Stimulated activated CD8-positive, alpha-beta memory T cell treated with anti-CD3 and anti-CD28 coated beads, Interleukin-12 subunit alpha, Interleukin-12 subunit beta, amount 100 ng/mL, for 1 hour (primary cell): ENCODE measurements around the gene MBTPS1.

Experiments used
- DNase-seq: peaks from one replicate; pipeline ENCODE4 v3.0.0-alpha.2; 2020; ENCODE audit warnings: low read depth

MBTPS1 gene

GRCh38 chr16:84116720-84117493, at the start of gene MBTPS1:
TSS of gene MBTPS1 (minus strand) at chr16:84116942. CDS start at chr16:84101783, 15,159 bp downstream.
- peak; percentile 96 for DNase-seq

GRCh38 chr16:84165746-84166145, 49.0 kb upstream of the MBTPS1 start:
- no peak for DNase-seq

DNA sequence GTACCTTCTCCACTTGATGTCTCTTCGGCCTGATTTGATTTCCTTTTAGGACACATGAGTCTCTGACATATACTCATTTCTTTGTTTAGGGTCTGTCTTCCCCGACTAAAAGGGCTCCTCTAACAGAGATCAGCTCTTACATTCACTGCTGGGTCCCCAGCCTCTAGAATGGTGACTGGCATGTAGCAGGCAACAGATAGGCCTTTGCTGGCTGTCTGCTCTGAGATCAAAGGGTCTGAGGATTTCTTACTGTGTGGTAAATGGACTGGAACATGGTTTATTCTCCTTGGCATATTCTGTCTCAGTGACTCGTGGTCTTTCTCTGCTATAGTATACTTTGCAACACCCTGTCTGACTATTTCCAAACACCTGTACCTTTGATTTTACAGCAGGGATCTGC, 45.1 kb upstream of the MBTPS1 start:
- DNase-seq = no peak

- no peak for DNase-seq
Observed at GRCh38 chr16:84161037-84161436, 44.3 kb upstream of the MBTPS1 start.

- DNase-seq = no peak
Observed at GRCh38 chr16:84159800-84160199, 43.1 kb upstream of the MBTPS1 start.

DNA sequence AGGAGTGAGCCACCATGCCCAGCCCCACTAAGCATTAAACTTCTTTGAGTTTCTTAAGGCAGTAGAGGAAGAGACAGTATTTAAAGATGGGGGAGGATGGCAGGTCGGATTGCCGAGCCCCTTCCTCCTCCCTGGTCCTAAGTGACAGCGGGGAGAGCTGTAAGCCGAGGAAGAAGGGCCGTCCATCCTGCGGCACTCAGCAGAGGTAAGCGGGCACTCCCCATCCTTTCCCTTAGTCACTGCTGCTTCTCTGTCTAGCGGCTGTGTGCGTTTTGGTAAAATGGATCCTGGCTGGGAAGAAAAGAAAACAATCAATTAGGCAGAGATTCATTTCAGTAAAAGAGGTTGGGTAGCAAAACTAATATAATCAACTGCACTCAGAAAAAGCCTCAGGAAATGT, 42.3 kb upstream of the MBTPS1 start:
- DNase-seq = no peak

- DNase-seq = no peak
Observed at GRCh38 chr16:84156342-84156784, 39.6 kb upstream of the MBTPS1 start.

- DNase-seq = no peak
Observed at GRCh38 chr16:84155771-84156170, 39.0 kb upstream of the MBTPS1 start.

GRCh38 chr16:84155226-84155625, 38.5 kb upstream of the MBTPS1 start:
- no peak for DNase-seq

- no peak for DNase-seq
Observed at GRCh38 chr16:84153660-84154214, 37.0 kb upstream of the MBTPS1 start.

DNA sequence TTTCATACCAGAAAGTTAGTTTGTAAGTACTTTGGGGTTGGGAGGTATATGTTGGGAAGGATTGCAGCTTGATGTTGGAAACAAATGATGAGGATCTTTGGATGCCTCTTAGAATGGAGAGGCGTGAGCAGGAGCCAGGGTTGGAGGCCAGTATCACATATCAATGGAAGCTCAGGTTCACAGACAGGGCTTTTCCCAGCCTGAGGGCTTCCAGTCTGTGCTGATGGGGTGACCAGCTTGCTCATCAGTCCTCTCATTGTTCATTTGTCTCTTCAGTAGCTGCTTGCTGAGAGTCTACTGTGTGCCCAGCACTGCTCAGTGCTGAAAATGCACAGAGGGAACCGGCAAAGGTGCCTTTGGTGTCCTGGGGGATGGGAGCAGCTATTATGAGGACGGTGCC, 34.2 kb upstream of the MBTPS1 start:
- DNase-seq = no peak

GRCh38 chr16:84144859-84145639, 28.3 kb upstream of the MBTPS1 start, which contains the start of the genes DNAAF1 and HSDL1:
TSS of gene DNAAF1 (plus strand) at chr16:84145308. CDS start at chr16:84145441, 133 bp downstream.
TSS of gene HSDL1 (minus strand) at chr16:84145177. CDS start at chr16:84131321, 13,856 bp downstream.
- DNase-seq = peak; percentile 91

GRCh38 chr16:84144209-84144858, 27.6 kb upstream of the MBTPS1 start:
- peak; percentile 11 for DNase-seq

- DNase-seq = no peak
Observed at GRCh38 chr16:84143784-84144199, 27.1 kb upstream of the MBTPS1 start.

DNA sequence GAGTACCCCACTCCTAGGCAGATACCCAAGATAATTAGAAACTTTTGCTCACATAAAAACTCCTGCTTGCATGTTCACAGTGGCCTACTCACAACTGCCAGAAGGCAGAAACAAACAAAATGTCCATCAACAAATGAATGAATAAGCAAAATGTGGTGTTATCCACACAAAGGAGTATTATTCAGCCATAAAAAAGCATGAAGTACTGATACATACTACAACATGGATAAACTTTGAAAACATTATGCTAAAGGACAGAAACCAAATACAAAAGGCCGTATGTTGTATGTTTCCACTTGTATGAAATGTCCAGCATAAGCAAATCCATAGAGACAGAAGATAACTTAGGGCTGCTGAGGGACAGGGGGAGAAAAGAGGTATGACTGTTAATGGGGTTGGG, 26.3 kb upstream of the MBTPS1 start:
- no peak for DNase-seq

GRCh38 chr16:84141143-84141670, 24.5 kb upstream of the MBTPS1 start:
- no peak for DNase-seq

GRCh38 chr16:84139628-84140258, 23.0 kb upstream of the MBTPS1 start:
- DNase-seq = no peak

DNA sequence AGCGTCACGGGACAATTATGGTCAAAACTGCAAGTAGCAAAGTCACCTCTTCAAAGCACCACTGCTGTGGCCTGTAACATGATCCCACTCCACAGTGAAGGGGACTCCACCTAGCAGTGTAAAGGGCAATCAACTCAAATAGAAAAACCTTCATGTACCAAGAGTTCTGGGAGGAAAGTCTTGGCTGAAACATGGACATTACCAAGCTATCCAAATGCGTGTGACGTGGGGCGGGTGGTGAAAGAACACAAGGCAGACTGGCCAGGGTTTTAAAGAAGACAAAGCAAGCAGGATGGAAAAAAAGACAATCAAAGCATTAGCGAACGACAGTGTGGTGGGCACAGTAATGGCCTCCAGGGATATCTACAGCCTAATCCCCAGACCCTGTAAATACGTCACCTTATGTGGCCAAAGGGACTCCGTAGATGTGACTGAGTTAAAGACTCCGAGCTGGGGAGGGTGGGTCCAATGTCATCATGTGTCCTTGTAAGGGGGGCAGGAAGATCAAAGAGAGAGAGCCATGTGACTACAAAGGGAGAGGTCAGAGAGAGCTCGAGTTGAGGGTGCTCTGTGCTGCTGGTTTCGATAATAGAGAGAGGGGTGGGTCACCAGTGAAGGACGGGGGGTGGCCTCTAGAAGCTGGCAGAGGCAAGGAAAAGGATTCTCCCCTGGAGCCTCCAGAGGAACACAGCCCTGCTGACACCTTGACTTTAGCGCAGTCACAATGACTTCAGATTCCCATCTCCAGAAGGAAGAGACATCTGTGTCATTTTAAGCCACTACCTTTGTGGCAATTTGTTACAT, 22.3 kb upstream of the MBTPS1 start:
- no peak for DNase-seq

DNA sequence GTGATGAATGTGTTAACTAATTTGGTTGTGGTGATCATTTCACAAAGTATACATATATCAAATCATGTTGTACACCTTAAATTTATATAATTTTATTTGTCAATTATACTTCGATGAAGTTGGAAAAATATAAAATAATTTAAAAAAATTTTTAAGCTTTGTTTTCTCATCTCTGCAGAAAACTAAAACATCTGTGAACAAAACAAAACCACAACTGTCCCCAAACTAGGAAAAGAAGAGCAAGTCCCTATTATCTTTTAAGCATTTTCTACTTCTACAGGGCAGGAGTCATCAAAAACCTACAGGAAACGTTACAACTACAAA, 21.7 kb upstream of the MBTPS1 start:
- no peak for DNase-seq

- no peak for DNase-seq
Observed at GRCh38 chr16:84137769-84138357, 21.1 kb upstream of the MBTPS1 start.
